ENCODE results near the gene KCNQ5.

The KCNQ5 gene

GRCh38 chr6:72810571-72811280 lies 188.9 kb downstream of the KCNQ5 start:
- no peak for DNase-seq

- DNase-seq: no peak
Observed at GRCh38 chr6:72811971-72812421, 190.1 kb downstream of the KCNQ5 start.

GRCh38 chr6:72813807-72814596 lies 192.1 kb downstream of the KCNQ5 start:
- DNase-seq: no peak

- no peak for DNase-seq
Observed at GRCh38 chr6:72816022-72816421, 194.2 kb downstream of the KCNQ5 start.

- DNase-seq: no peak
Observed at GRCh38 chr6:72817208-72817607, 195.3 kb downstream of the KCNQ5 start.

GRCh38 chr6:72819609-72820008 lies 197.7 kb downstream of the KCNQ5 start:
- DNase-seq: no peak

- DNase-seq: no peak
Observed at GRCh38 chr6:72820153-72820552, 198.3 kb downstream of the KCNQ5 start.

- DNase-seq: no peak
Observed at GRCh38 chr6:72820906-72821305, 199.0 kb downstream of the KCNQ5 start.

- no peak for DNase-seq
Observed at GRCh38 chr6:72822023-72822422, 200.2 kb downstream of the KCNQ5 start.

GRCh38 chr6:72822691-72823090 lies 200.8 kb downstream of the KCNQ5 start:
- DNase-seq: no peak

GRCh38 chr6:72824833-72825232 lies 203.0 kb downstream of the KCNQ5 start:
- DNase-seq: no peak

GRCh38 chr6:72825315-72825911 lies 203.5 kb downstream of the KCNQ5 start:
- DNase-seq: no peak

- no peak for DNase-seq
Observed at GRCh38 chr6:72826037-72826436, 204.2 kb downstream of the KCNQ5 start.

GRCh38 chr6:72826744-72827438 lies 205.0 kb downstream of the KCNQ5 start:
- no peak for DNase-seq

GRCh38 chr6:72828904-72829303 lies 207.0 kb downstream of the KCNQ5 start:
- DNase-seq: no peak

- no peak for DNase-seq
Observed at GRCh38 chr6:72832271-72832670, 210.4 kb downstream of the KCNQ5 start.

- DNase-seq: no peak
Observed at GRCh38 chr6:72835749-72836148, 213.9 kb downstream of the KCNQ5 start.

- DNase-seq: no peak
Observed at GRCh38 chr6:72836971-72837370, 215.1 kb downstream of the KCNQ5 start.

GRCh38 chr6:72841195-72841594 lies 219.3 kb downstream of the KCNQ5 start:
- DNase-seq: no peak

GRCh38 chr6:72842140-72842539 lies 220.3 kb downstream of the KCNQ5 start:
- no peak for DNase-seq

GRCh38 chr6:72844614-72845013 lies 222.8 kb downstream of the KCNQ5 start:
- no peak for DNase-seq

GRCh38 chr6:72849346-72849745 lies 227.5 kb downstream of the KCNQ5 start:
- DNase-seq: no peak

- no peak for DNase-seq
Observed at GRCh38 chr6:72850040-72850439, 228.2 kb downstream of the KCNQ5 start.
